Esophagus squamous epithelium (tissue), 4 donors: ENCODE measurements around the gene TRAPPC4.

ENCODE experiments used
- CTCF ChIP-seq, 6 experiments: fragments of 450-650 bp in 4 of 6; fragments of 200-600 bp in 2 of 6; sonication (generic) in 2 of 6; IDR thresholded peaks; one replicate each; pipeline ENCODE4 v1.5.1; 2016 to 2019; ENCODE audit warnings: antibody characterized with exemption in 6 of 6, mild to moderate bottlenecking in 4 of 6, moderate library complexity in 4 of 6
- POLR2A ChIP-seq, 4 donors: fragments of 450-650 bp; IDR thresholded peaks; one replicate each; pipeline ENCODE4 v1.6.1; 2017; ENCODE audit warnings: antibody characterized with exemption in 4 of 4, mild to moderate bottlenecking in 4 of 4, moderate library complexity in 3 of 4

GRCh38 chr11:119014209-119014924, 4.2 kb upstream of the TRAPPC4 start:
- TF ChIP-seq POLR2A (IDR thresholded peaks at IDR 0.05), result no peak
- TF ChIP-seq CTCF (IDR thresholded peaks at IDR 0.05), result no peak
